Measurements from ENCODE around the gene FGF19.

FGF19 gene

GRCh38 chr11:69667619-69668604 is 35.9 kb downstream of the FGF19 start:
- DNase-seq = no peak

- no peak for DNase-seq
Measured at GRCh38 chr11:69666752-69667536, 36.9 kb downstream of the FGF19 start.

- no peak for DNase-seq
Measured at GRCh38 chr11:69666261-69666660, 37.6 kb downstream of the FGF19 start.

- DNase-seq = no peak
Measured at GRCh38 chr11:69665669-69666068, 38.2 kb downstream of the FGF19 start.

- no peak for DNase-seq
Measured at GRCh38 chr11:69664901-69665300, 38.9 kb downstream of the FGF19 start.

GRCh38 chr11:69664103-69664775 is 39.6 kb downstream of the FGF19 start:
- no peak for DNase-seq

GRCh38 chr11:69663326-69663725 is 40.5 kb downstream of the FGF19 start:
- DNase-seq = no peak

- no peak for DNase-seq
Measured at GRCh38 chr11:69662806-69663205, 41.0 kb downstream of the FGF19 start.

GRCh38 chr11:69662021-69662698 is 41.7 kb downstream of the FGF19 start:
- no peak for DNase-seq

GRCh38 chr11:69661413-69661715 is 42.5 kb downstream of the FGF19 start:
- no peak for DNase-seq

- DNase-seq = no peak
Measured at GRCh38 chr11:69660001-69660500, 43.8 kb downstream of the FGF19 start.

- no peak for DNase-seq
Measured at GRCh38 chr11:69659591-69659990, 44.2 kb downstream of the FGF19 start.

GRCh38 chr11:69658626-69659450 is 45.0 kb downstream of the FGF19 start:
- no peak for DNase-seq

- no peak for DNase-seq
Measured at GRCh38 chr11:69657911-69658625, 45.8 kb downstream of the FGF19 start.

- DNase-seq = no peak
Measured at GRCh38 chr11:69657456-69657910, 46.3 kb downstream of the FGF19 start.

GRCh38 chr11:69656536-69657455 is 47.0 kb downstream of the FGF19 start:
- no peak for DNase-seq

GRCh38 chr11:69655479-69656428 is 48.1 kb downstream of the FGF19 start:
- no peak for DNase-seq

- peak; percentile 44 for DNase-seq
Measured at GRCh38 chr11:69654660-69655478, 49.0 kb downstream of the FGF19 start.

All from NCI-H345 (cell line).